ENCODE results near the gene RRAGC. TPM values are rescaled to one million over a fixed set of nuclear protein-coding genes. Genes with fewer than 3 reads are reported as not detected.
A peak's percentile ranks its signal among the peaks of the same experiment; 100 is the strongest.

The RRAGC gene
- total RNA-seq, 6 donors from 2014 or later = 9.0 to 30.8 (median 24.9) TPM

GRCh38 chr1:38865112-38865715 lies 5.6 kb upstream of the RRAGC start:
- Histone ChIP-seq H3K27ac (no peak overlapping the region), H3K4me1 (peaks cover 12 to 32% (median 18%) of the 10 kb centered on the region in 4 donors), H3K4me3 (no peak overlapping the region), H3K27me3 (no peaks in the 10 kb centered on the region), H3K36me3 (peaks cover 0 to 13% (median 4%) of the 10 kb centered on the region in 4 donors), H3K9me3 (no peaks in the 10 kb centered on the region)
- DNase-seq (no peak), ATAC-seq (ENCODE audit: low FRiP score in 2 of 2) (no peak)
- WGBS, 2 donors = 79 to 80% methylated on average over 4 of the region's 4 CpGs
- TF ChIP-seq POLR2A (IDR thresholded peaks at IDR 0.05) = no peak
- no peak for TF ChIP-seq EP300 (IDR thresholded peaks at IDR 0.05)
- TF ChIP-seq CTCF (IDR thresholded peaks at IDR 0.05) = no peak
- no peak for TF ChIP-seq POLR2AphosphoS5 (IDR thresholded peaks at IDR 0.05)

GRCh38 chr1:38860454-38860795 lies 853 bp upstream of the RRAGC start:
- Histone ChIP-seq H3K27me3 (no peaks in the 10 kb centered on the region), H3K4me3 (peak overlapping the region; percentile 84 to 95 (median 92)), H3K4me1 (peaks cover 27 to 62% (median 35%) of the 10 kb centered on the region in 4 donors), H3K27ac (peak overlapping the region in 3 of 4 donors; percentile 45 to 96 (median 93)), H3K36me3 (peaks cover 3 to 20% (median 5%) of the 10 kb centered on the region in 4 donors), H3K9me3 (no peaks in the 10 kb centered on the region)
- DNase-seq (no peak), ATAC-seq (ENCODE audit: low FRiP score in 2 of 2) (no peak)
- WGBS, 2 donors = 5 to 13% methylated on average over 6 of the region's 6 CpGs
- TF ChIP-seq POLR2A (IDR thresholded peaks at IDR 0.05) = no peak
- TF ChIP-seq CTCF (IDR thresholded peaks at IDR 0.05) = no peak
- TF ChIP-seq EP300 (IDR thresholded peaks at IDR 0.05) = no peak
- TF ChIP-seq POLR2AphosphoS5 (IDR thresholded peaks at IDR 0.05) = no peak

- peak overlapping the region; percentile 85 to 96 (median 94) for H3K27ac ChIP-seq
- no peaks in the 10 kb centered on the region for H3K9me3 ChIP-seq
- WGBS, 2 donors = 0 to 1% methylated on average over 10 to 22 of the region's 51 CpGs
- no peaks in the 10 kb centered on the region for H3K27me3 ChIP-seq
- peak; percentile 54 to 56 for ATAC-seq (ENCODE audit: low FRiP score in 2 of 2)
- TF ChIP-seq POLR2A (IDR thresholded peaks at IDR 0.05) (peak in 1 of 4 donors; percentile 48), POLR2AphosphoS5 (IDR thresholded peaks at IDR 0.05) (peak; percentile 44 to 46), CTCF (IDR thresholded peaks at IDR 0.05) (no peak), EP300 (IDR thresholded peaks at IDR 0.05) (peak in 1 of 4 donors; percentile 66)
- peak overlapping the region; percentile 36 to 95 (median 92) for H3K4me3 ChIP-seq
- peak; percentile 84 to 94 for DNase-seq
- H3K36me3 ChIP-seq = peaks cover 4 to 28% (median 13%) of the 10 kb centered on the region in 4 donors
- H3K4me1 ChIP-seq = peaks cover 27 to 58% (median 36%) of the 10 kb centered on the region in 4 donors
Observed at GRCh38 chr1:38858833-38859560, 575 bp downstream of the RRAGC start.

DNA sequence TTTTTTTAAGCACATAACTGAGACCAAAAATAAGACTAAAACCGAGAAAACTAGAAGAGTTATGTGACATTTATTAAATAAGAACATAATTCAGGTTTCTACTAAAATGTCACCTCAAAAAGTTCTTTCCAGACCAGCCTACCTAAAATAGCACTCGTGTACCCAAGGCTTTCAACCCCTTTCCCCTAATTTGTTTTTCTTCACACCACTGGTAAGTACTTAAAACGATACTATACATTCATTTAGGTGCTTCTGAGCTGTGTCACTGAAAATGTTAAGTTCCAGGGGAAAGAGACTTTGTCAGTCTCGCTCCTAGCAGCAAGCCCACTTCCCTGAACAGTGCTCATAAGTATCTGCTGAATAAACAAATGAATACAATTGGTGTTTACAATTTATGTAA lies 6.8 kb downstream of the RRAGC start:
- Histone ChIP-seq H3K9me3 (no peaks in the 10 kb centered on the region), H3K27me3 (no peaks in the 10 kb centered on the region), H3K36me3 (peaks cover 4 to 82% (median 37%) of the 10 kb centered on the region in 4 donors), H3K27ac (no peak overlapping the region), H3K4me3 (no peak overlapping the region), H3K4me1 (peaks cover 6 to 23% (median 19%) of the 10 kb centered on the region in 4 donors)
- TF ChIP-seq CTCF (IDR thresholded peaks at IDR 0.05) (no peak), POLR2AphosphoS5 (IDR thresholded peaks at IDR 0.05) (no peak), EP300 (IDR thresholded peaks at IDR 0.05) (no peak), POLR2A (IDR thresholded peaks at IDR 0.05) (no peak)
- ATAC-seq (ENCODE audit: low FRiP score in 2 of 2) = no peak
- DNase-seq = no peak
- 61 to 62% methylated on average over 4 of the region's 4 CpGs for WGBS, 2 donors
